Umbilical cord (tissue), 1 donor: ENCODE data around the gene PDIA6. TPM values are rescaled to one million over a fixed set of nuclear protein-coding genes. Genes with fewer than 3 reads are reported as not detected.

Experiments
- total RNA-seq: library from RNA; depleted of rRNA; stranded (reverse); fragments of >200 nt; gene quantifications from one replicate; pipeline ENCODE4 v1.2.3, GENCODE V29; 2014; ENCODE audit warnings: low replicate concordance; ENCODE audit not compliant: insufficient read depth

Gene PDIA6
- total RNA-seq, 1 donor from 2014 or later, result 229 TPM

Other genes starting within 250 kb of the PDIA6 start
- 17.8 TPM for gene NOL10, start 122.8 kb downstream of the PDIA6 start, total RNA-seq
- 0.72 TPM for gene ATP6V1C2, start 91.2 kb downstream of the PDIA6 start, total RNA-seq
- gene KCNF1, start 99.1 kb upstream of the PDIA6 start, total RNA-seq, result 2.6 TPM